HL-60 (cell line): ENCODE measurements around the gene PDCD2L.

ENCODE experiments used
- DNase-seq, 2 experiments: peaks; one replicate each; pipeline ENCODE4 v3.0.0-alpha.2; 2010 to 2020; ENCODE audit warnings: low read depth in 1 of 2, low spot score in 1 of 2
- H3K27ac ChIP-seq: fragments of 250-450 bp; sonication (Bioruptor Pico); replicated peaks from 2 replicates; pipeline ENCODE4 v1.5.1; 2020; ENCODE audit warnings: mild to moderate bottlenecking, moderate library complexity
- H3K27me3 ChIP-seq: fragments of 250-450 bp; sonication (Bioruptor Pico); 2 replicates; pipeline ENCODE4 v1.5.1; 2021; ENCODE audit warnings: mild to moderate bottlenecking, moderate library complexity; ENCODE audit not compliant: insufficient read depth, poor library complexity, severe bottlenecking
- H3K4me3 ChIP-seq: replicated peaks from 2 replicates; pipeline ENCODE4 v1.5.1; 2011; ENCODE audit warnings: mild to moderate bottlenecking, control low read depth, low read length; ENCODE audit not compliant: insufficient read depth
- GABPA ChIP-seq: IDR thresholded peaks from 2 replicates; pipeline ENCODE4 v1.6.1; 2012; ENCODE audit warnings: low read depth
- POLR2AphosphoS5 ChIP-seq: IDR thresholded peaks from 2 replicates; pipeline ENCODE4 v1.6.1; 2012; ENCODE audit warnings: low read depth
- SPI1 ChIP-seq: IDR thresholded peaks from 2 replicates; pipeline ENCODE4 v1.6.1; 2012; ENCODE audit warnings: low read depth, mild to moderate bottlenecking, borderline replicate concordance
- TF ChIP-seq, protein P1 (sequence below): IDR thresholded peaks from one replicate; pipeline ENCODE4 v1.5.1; 2011; ENCODE audit warnings: low read length, control low read depth, inconsistent platforms; ENCODE audit not compliant: insufficient read depth
- TF ChIP-seq, protein P2 (sequence below): IDR thresholded peaks from 2 replicates; pipeline ENCODE4 v1.6.1; 2012; ENCODE audit warnings: low read depth; ENCODE audit not compliant: insufficient replicate concordance

Gene PDCD2L

DNA sequence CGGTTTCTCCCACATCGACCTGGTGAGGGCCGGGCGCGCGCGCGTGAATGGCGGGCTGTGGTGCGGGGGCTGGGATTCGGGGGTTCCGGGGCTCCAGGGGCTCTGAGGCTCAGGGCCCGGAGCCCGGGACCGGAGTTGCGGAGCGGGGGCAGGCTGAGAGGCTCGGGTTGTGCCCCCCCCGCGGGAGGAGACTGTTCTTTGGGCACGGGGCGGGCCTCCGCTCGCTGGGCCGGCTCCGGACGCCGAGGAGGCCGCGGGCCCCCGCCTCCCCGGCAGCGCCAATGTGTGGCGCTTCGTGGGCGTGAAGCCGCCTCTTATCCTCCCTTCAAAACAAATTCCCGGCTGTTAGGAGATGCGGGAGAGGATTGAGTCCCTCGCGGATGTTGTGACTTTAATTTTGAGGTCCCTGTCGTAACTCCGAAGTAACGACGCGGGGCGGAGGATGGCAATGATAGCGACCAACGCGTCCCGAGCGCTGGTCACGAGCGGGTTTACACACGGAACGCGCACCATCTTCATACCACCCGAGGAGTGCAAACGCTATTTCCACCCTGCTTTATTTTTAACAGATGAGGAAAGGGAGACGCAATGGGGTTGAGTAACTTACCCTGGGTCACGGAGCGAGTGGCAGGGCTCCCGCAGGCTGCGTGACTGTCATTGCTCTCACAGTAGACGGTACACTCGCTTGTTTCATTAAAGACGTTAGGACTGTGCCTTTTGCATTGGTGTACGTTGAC lies 24.5 kb downstream of the PDCD2L start:
- DNase-seq = peak in 1 of 2 experiments; percentile 63
- Histone ChIP-seq H3K27ac (peak overlapping the region; percentile 93), H3K4me3 (peak overlapping the region; percentile 68), H3K27me3 (no peaks in the 10 kb centered on the region)
- TF ChIP-seq, protein P1, sequence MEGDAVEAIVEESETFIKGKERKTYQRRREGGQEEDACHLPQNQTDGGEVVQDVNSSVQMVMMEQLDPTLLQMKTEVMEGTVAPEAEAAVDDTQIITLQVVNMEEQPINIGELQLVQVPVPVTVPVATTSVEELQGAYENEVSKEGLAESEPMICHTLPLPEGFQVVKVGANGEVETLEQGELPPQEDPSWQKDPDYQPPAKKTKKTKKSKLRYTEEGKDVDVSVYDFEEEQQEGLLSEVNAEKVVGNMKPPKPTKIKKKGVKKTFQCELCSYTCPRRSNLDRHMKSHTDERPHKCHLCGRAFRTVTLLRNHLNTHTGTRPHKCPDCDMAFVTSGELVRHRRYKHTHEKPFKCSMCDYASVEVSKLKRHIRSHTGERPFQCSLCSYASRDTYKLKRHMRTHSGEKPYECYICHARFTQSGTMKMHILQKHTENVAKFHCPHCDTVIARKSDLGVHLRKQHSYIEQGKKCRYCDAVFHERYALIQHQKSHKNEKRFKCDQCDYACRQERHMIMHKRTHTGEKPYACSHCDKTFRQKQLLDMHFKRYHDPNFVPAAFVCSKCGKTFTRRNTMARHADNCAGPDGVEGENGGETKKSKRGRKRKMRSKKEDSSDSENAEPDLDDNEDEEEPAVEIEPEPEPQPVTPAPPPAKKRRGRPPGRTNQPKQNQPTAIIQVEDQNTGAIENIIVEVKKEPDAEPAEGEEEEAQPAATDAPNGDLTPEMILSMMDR = no peak
- TF ChIP-seq SPI1 (no peak), GABPA (no peak), POLR2AphosphoS5 (no peak)
- TF ChIP-seq, protein P2, sequence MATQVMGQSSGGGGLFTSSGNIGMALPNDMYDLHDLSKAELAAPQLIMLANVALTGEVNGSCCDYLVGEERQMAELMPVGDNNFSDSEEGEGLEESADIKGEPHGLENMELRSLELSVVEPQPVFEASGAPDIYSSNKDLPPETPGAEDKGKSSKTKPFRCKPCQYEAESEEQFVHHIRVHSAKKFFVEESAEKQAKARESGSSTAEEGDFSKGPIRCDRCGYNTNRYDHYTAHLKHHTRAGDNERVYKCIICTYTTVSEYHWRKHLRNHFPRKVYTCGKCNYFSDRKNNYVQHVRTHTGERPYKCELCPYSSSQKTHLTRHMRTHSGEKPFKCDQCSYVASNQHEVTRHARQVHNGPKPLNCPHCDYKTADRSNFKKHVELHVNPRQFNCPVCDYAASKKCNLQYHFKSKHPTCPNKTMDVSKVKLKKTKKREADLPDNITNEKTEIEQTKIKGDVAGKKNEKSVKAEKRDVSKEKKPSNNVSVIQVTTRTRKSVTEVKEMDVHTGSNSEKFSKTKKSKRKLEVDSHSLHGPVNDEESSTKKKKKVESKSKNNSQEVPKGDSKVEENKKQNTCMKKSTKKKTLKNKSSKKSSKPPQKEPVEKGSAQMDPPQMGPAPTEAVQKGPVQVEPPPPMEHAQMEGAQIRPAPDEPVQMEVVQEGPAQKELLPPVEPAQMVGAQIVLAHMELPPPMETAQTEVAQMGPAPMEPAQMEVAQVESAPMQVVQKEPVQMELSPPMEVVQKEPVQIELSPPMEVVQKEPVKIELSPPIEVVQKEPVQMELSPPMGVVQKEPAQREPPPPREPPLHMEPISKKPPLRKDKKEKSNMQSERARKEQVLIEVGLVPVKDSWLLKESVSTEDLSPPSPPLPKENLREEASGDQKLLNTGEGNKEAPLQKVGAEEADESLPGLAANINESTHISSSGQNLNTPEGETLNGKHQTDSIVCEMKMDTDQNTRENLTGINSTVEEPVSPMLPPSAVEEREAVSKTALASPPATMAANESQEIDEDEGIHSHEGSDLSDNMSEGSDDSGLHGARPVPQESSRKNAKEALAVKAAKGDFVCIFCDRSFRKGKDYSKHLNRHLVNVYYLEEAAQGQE = no peak

DNA sequence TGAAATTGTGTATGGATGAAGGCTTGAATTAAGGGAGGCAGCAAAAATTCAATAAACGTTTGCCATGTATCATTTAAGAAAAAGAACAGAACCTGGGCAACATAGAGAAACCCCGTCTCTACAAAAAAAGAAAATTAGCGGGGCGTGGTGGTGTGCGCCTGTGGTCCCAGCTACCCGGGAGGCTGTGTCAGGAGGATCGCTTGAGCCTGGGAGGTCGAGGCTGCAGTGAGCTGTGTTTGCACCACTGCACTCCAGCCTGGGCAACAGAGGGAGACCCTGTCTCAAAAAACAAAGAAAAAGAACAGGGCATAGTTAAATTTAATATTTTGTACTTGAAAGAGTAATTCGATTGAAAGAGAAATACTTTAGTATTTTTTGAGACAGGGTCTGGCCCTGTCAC lies 25.4 kb downstream of the PDCD2L start:
- TF ChIP-seq, protein P2 = no peak
- TF ChIP-seq SPI1 (no peak), GABPA (no peak), POLR2AphosphoS5 (no peak)
- TF ChIP-seq, protein P1 = no peak
- DNase-seq = no peak
- Histone ChIP-seq H3K4me3 (peak overlapping the region; percentile 68), H3K27ac (peak overlapping the region; percentile 93), H3K27me3 (no peaks in the 10 kb centered on the region)

DNA sequence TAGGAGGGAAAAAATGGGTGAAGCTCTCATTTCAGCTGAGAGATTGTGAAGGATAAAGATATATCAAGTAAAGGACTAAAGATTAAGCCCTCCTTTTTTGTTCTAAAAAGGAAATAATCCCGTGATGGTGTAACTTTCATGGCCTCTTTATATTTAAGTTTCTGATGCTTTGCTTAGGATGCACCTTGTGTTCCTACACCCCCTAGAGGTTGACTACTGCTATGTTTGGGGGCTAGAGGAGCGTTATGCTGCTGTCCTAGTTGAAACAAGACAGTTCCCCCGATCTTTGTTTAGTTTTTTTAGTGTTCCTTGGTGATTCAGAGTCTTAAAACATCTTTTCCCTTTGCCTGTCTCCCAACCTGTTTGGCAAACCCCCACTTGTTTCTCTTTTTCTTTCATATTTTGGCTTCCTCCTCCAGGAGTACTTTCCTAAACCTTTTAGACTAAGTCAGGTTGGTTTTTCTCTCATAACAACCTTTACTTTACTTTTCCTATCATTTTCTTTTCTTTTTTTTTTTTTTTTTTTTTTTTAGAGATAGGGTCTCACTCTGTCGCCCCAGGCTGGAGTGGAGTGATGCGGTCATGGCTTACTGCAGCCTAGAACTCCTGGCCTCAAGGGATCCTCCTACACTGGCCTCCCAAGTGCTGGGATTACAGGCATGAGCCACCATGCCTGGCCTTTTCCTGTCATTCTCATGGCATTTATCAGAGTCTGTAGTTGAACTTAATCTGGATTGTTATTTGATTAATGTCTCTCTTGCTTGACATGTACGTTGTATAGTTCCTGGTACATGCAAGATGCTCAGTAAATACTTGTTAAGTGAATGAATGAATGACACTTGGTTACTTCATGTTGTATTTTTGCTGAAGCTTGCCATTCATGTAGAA lies 26.8 kb downstream of the PDCD2L start:
- no peaks in the 10 kb centered on the region for H3K27me3 ChIP-seq
- no peak overlapping the region; the same call in 1 of the 2 replicates for H3K27ac ChIP-seq
- DNase-seq = peak; percentile 57 to 58
- H3K4me3 ChIP-seq = peak overlapping the region; percentile 68; the same call in 1 of the 2 replicates
- TF ChIP-seq, protein P1 = peak; percentile 69
- TF ChIP-seq POLR2AphosphoS5 (no peak), GABPA (no peak), SPI1 (no peak)
- TF ChIP-seq, protein P2 = no peak
